Epithelial cell of alveolus of lung (primary cell): ENCODE data around the gene AP5B1. TPM values are rescaled to one million over a fixed set of nuclear protein-coding genes. Genes with fewer than 3 reads are reported as not detected.

Experiments
- total RNA-seq: library from RNA; depleted of rRNA; stranded (reverse); fragments of >200 nt; gene quantifications from 2 replicates; pipeline ENCODE4 v1.2.1, GENCODE V29; 2015

Gene AP5B1, protein sequence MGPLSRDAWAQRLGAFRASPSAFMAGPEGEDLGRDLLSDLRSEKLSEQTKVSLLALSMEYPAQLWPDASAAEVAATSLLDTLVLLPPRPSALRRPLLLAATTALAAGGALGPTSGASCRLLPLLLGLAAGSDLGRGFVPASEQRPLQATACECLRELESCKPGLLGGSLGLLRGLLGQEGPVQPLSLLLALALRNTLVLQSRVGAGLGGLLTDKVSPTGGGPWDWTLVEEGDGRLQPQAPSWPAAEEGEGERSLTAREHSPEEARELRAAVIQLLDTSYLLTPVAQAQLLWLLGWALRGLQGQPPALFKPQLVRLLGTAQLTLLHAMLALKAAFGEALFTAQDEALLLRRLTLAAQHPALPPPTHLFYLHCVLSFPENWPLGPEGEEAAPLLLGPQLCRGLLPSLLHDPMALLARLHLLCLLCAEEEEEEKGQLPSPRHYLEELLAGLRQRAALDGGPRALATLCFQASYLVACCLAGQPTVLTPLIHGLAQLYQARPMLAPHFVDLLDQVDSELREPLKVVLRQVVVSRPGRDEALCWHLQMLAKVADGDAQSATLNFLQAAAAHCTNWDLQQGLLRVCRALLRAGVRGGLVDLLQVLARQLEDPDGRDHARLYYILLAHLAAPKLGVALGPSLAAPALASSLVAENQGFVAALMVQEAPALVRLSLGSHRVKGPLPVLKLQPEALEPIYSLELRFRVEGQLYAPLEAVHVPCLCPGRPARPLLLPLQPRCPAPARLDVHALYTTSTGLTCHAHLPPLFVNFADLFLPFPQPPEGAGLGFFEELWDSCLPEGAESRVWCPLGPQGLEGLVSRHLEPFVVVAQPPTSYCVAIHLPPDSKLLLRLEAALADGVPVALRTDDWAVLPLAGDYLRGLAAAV
- total RNA-seq, result 11.0 and 24.5 TPM in 2 replicates

DNA sequence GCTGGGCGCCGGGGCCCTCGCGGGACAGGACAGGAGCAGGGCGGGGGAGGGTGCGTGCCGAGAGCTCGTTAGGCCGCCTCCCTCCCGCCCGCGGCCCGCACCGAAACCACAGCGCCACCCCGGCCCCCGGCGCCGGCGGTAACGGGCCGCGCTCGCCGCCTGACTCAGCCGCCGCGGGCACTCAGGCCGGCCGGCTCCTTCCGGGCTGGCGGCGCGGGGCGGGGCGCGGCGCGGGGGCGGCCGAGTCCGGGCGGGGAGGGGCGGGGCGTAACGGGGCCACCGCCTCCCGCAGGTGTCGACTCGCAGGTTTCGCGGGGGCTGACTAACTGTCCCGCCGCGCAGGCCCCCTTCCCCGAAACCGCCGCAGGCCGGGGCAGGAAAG, at the start of gene AP5B1:
AP5B1 (minus strand) TSS at position 207 of the 382 bp plus-strand sequence. CDS start 385 bp downstream, outside the sequence.

DNA sequence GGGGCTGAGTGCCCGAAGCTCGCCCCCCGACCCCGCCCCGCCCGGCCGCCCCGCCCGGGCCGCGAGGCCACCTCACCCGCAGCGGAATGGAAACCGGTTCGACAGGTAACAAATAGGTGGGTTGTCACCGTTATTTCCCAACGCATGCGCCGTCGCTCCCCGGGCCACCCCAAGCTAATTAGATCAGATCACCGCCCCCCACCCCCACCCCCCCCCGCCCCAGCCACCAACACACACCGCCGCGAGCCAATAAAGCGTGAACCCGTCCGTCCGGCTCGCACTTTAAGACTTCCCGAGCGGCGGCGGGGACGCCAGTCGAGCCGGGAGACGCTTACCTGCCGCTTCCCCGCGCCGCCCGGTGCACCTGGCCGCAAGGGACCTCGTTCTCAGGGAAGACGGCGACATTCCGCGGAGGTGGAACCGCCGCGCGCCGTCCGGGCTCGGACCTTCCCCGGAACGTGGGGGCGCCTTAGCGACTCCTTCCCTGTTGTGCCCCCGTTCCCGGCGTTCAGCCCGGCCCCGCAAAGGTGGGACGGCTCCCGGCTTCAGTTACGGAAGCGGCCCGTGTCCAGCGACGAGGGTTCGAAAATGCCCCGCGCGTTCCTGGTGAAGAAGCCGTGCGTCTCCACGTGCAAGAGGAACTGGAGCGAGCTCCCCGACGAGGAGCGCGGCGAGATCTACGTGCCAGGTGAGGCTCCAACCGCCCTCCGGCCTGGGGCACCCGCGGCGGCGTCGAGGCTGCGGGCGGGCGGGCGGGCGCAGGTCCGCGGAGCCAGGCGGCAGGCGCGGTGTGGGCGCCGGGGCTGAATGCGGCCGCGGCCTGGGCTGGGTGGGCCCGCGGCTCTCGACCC, 6.2 kb upstream of the AP5B1 start, which contains the start of gene OVOL1:
OVOL1 (plus strand) TSS at position 278 of the 851 bp plus-strand sequence; CDS start at position 589, 311 bp downstream.

Other genes with a start within 250 kb of the AP5B1 start
- gene LTBP3, start 222.6 kb downstream of the AP5B1 start, total RNA-seq, result 104 and 180 TPM in 2 replicates
- 55.3 and 100 TPM in 2 replicates for gene ZNRD2, start 210.5 kb downstream of the AP5B1 start, total RNA-seq
- gene FAM89B, start 208.4 kb downstream of the AP5B1 start, total RNA-seq, result 31.1 and 32.2 TPM in 2 replicates
- 11.1 and 59.0 TPM in 2 replicates for gene EHBP1L1, start 204.9 kb downstream of the AP5B1 start, total RNA-seq
- 0.16 TPM in 1 of 2 replicates, not detected in the other for gene KCNK7, start 185.2 kb downstream of the AP5B1 start, total RNA-seq
- gene MAP3K11, start 166.8 kb downstream of the AP5B1 start, total RNA-seq, result 27.1 and 34.6 TPM in 2 replicates
- gene PCNX3, start 165.2 kb downstream of the AP5B1 start, total RNA-seq, result 27.9 and 32.7 TPM in 2 replicates
- gene SIPA1, start 142.9 kb downstream of the AP5B1 start, total RNA-seq, result 25.4 and 39.4 TPM in 2 replicates
- gene RELA, start 118.1 kb downstream of the AP5B1 start, total RNA-seq, result 52.4 and 59.5 TPM in 2 replicates
- 39.3 and 44.3 TPM in 2 replicates for gene KAT5, start 68.7 kb downstream of the AP5B1 start, total RNA-seq
- 68.1 and 98.2 TPM in 2 replicates for gene RNASEH2C, start 60.2 kb downstream of the AP5B1 start, total RNA-seq
- gene OVOL1, start 6.1 kb upstream of the AP5B1 start, total RNA-seq, result under 0.01 TPM in 1 of 2 replicates, not detected in the other
- 0.13 and 3.1 TPM in 2 replicates for gene SNX32, start 53.0 kb upstream of the AP5B1 start, total RNA-seq
- gene CFL1, start 77.2 kb upstream of the AP5B1 start, total RNA-seq, result 940 and 1,907 TPM in 2 replicates
- 38.3 and 43.1 TPM in 2 replicates for gene MUS81, start 79.5 kb upstream of the AP5B1 start, total RNA-seq
- 127 and 206 TPM in 2 replicates for gene EFEMP2, start 91.8 kb upstream of the AP5B1 start, total RNA-seq
- not detected in 2 replicates for gene CTSW, start 98.9 kb upstream of the AP5B1 start, total RNA-seq
- 122 and 222 TPM in 2 replicates for gene FIBP, start 107.5 kb upstream of the AP5B1 start, total RNA-seq
- gene CCDC85B, start 109.7 kb upstream of the AP5B1 start, total RNA-seq, result 138 and 155 TPM in 2 replicates
- 26.8 and 88.8 TPM in 2 replicates for gene FOSL1, start 119.4 kb upstream of the AP5B1 start, total RNA-seq
- gene C11orf68, start 138.1 kb upstream of the AP5B1 start, total RNA-seq, result 20.0 and 36.6 TPM in 2 replicates
- gene DRAP1, start 138.4 kb upstream of the AP5B1 start, total RNA-seq, result 125 and 209 TPM in 2 replicates
- not detected in 2 replicates for gene TSGA10IP, start 164.5 kb upstream of the AP5B1 start, total RNA-seq
- 27.7 and 41.0 TPM in 2 replicates for gene SART1, start 180.8 kb upstream of the AP5B1 start, total RNA-seq
- gene EIF1AD, start 221.2 kb upstream of the AP5B1 start, total RNA-seq, result 17.3 and 33.9 TPM in 2 replicates
- 49.9 and 112 TPM in 2 replicates for gene BANF1, start 221.5 kb upstream of the AP5B1 start, total RNA-seq
- 22.1 TPM in 1 of 2 replicates, not detected in the other for gene CST6, start 231.0 kb upstream of the AP5B1 start, total RNA-seq
- gene CATSPER1, start 245.5 kb upstream of the AP5B1 start, total RNA-seq, result not detected in 2 replicates